Activated CD8-positive, alpha-beta T cell treated with anti-CD3 and anti-CD28 coated beads for 36 hours (primary cell): ENCODE results near the gene EPS15. TPM values are rescaled to one million over a fixed set of nuclear protein-coding genes. Genes with fewer than 3 reads are reported as not detected.

ENCODE experiments used
- ATAC-seq: fragments of 200-7000 bp; cut with Tn5 transposase; one replicate; pipeline ENCODE4 v1.10.0; 2021; ENCODE audit warnings: mild to moderate bottlenecking, moderate library complexity
- CTCF ChIA-PET: fragments of 350-600 bp; sonication (Branson Sonifier 250); formaldehyde crosslinking; loops from one replicate; lab custom pipeline; 2021; ENCODE audit warnings: antibody characterized with exemption; lab: Charles Lee
- POLR2A ChIA-PET: fragments of 350-600 bp; sonication (Branson Sonifier 250); formaldehyde crosslinking; loops from one replicate; lab custom pipeline; 2021; ENCODE audit warnings: antibody characterized with exemption; lab: Charles Lee
- DNase-seq: peaks from one replicate; pipeline ENCODE4 v3.0.0-alpha.2; 2020
- H3K27ac Mint-ChIP-seq: one replicate; pipeline ENCODE4 v1.8.0; 2021; ENCODE audit warnings: mild to moderate bottlenecking, mixed read lengths
- H3K27me3 Mint-ChIP-seq: one replicate; pipeline ENCODE4 v1.8.0; 2021; ENCODE audit warnings: mixed read lengths
- H3K36me3 Mint-ChIP-seq: one replicate; pipeline ENCODE4 v1.8.0; 2021; ENCODE audit warnings: low read depth, mixed read lengths
- H3K4me1 Mint-ChIP-seq: one replicate; pipeline ENCODE4 v1.8.0; 2021; ENCODE audit warnings: low read depth, mixed read lengths
- H3K4me3 Mint-ChIP-seq: one replicate; pipeline ENCODE4 v1.8.0; 2021; ENCODE audit warnings: mild to moderate bottlenecking, moderate library complexity, mixed read lengths
- H3K9me3 Mint-ChIP-seq: one replicate; pipeline ENCODE4 v1.8.0; 2021; ENCODE audit warnings: mixed read lengths
- intact Hi-C: fragments of 100-400 bp; cut with micrococcal nuclease; formaldehyde crosslinking; loops from one replicate; pipeline ENCODE4 v1.10.0; 2022
- total RNA-seq, 2 experiments: library from RNA; stranded (reverse); gene quantifications; one replicate each; pipeline ENCODE4 v1.2.3, GENCODE V29; 2021
- TF ChIP-seq, protein P1 (sequence below): fragments of 200-600 bp; IDR thresholded peaks from one replicate; pipeline ENCODE4 v1.8.0; 2022; ENCODE audit warnings: antibody characterized with exemption, mild to moderate bottlenecking

Gene EPS15
- total RNA-seq, 2 experiments from 2014 or later = 56.6 to 63.6 TPM

DNA sequence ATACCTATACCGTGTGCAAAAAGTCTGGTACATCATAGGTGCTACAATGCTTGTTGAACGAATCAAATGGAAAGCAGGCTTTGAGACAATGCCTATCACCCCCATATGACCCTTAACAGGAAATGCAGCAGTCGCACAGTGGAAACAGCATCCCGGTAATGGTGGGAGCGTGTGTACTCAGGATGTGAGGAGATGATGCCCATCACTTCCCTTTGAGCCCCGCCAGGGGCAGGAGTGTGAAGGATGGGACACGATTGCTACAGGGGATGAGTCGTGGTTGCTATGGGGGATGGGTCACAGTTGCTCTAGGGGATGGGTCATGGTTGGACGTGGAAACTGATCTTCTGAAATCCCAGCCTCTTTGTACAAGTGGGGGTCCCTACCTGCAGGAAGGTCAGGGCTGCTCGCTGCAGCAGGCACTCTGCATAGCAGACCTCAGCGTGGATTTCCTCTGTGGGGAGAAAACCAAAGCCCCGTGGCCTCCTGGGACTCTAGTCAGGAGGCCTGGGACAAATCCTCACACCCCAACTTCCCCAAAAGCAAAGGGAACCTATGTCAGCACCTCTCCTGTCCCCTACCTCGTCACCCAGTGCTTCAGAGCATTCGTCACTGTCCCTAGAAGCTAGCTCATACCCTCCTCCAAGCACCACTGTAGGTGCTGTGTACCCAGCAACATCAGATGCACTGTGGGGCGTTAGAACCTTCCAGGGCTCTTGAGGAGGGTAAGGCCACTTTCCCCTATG is 208.0 kb downstream of the EPS15 start:
- H3K4me1 Mint-ChIP-seq = peaks cover 11% of the 10 kb centered on the region
- H3K9me3 Mint-ChIP-seq = no peaks in the 10 kb centered on the region
- no peak overlapping the region for H3K4me3 Mint-ChIP-seq
- POLR2A ChIA-PET = no interaction called here
- peak; percentile 55 for ATAC-seq
- CTCF ChIA-PET = interaction anchor here (2.9 kb wide), 1 partner anchor 15 kb away, joined by 10 read pairs; no protein-coding TSS in a partner anchor
- peak; percentile 19 for DNase-seq
- H3K27ac Mint-ChIP-seq = no peak overlapping the region
- TF ChIP-seq, protein P1, sequence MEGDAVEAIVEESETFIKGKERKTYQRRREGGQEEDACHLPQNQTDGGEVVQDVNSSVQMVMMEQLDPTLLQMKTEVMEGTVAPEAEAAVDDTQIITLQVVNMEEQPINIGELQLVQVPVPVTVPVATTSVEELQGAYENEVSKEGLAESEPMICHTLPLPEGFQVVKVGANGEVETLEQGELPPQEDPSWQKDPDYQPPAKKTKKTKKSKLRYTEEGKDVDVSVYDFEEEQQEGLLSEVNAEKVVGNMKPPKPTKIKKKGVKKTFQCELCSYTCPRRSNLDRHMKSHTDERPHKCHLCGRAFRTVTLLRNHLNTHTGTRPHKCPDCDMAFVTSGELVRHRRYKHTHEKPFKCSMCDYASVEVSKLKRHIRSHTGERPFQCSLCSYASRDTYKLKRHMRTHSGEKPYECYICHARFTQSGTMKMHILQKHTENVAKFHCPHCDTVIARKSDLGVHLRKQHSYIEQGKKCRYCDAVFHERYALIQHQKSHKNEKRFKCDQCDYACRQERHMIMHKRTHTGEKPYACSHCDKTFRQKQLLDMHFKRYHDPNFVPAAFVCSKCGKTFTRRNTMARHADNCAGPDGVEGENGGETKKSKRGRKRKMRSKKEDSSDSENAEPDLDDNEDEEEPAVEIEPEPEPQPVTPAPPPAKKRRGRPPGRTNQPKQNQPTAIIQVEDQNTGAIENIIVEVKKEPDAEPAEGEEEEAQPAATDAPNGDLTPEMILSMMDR = no peak
- intact Hi-C loops = no loop called here
- H3K27me3 Mint-ChIP-seq = no peaks in the 10 kb centered on the region
- no peaks in the 10 kb centered on the region for H3K36me3 Mint-ChIP-seq

DNA sequence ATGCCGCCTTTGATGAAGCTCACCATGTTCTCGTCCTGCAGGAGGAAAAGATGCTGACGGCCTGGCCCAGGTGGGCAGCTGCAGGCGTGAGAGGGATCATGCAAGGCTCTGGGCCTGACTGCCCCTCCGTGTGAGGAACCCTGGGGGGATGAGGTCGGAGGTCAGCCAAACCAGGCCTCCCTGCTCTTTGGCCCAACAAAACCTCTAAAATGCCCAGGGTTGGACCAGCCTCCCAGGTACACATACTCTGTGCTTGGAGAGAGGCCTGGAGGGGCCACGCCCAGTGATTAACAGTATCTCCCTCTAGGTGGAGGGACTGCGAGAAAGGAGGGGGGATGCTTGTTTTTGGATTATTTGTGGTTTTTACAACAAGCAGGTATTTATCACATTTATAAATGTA is 209.8 kb downstream of the EPS15 start:
- TF ChIP-seq, protein P1 = no peak
- no peak for DNase-seq
- ChIA-PET POLR2A (no interaction called here), CTCF (no interaction called here)
- intact Hi-C loops = no loop called here
- H3K27me3 Mint-ChIP-seq = no peaks in the 10 kb centered on the region
- H3K36me3 Mint-ChIP-seq = no peaks in the 10 kb centered on the region
- no peaks in the 10 kb centered on the region for H3K9me3 Mint-ChIP-seq
- peaks cover 9% of the 10 kb centered on the region for H3K4me1 Mint-ChIP-seq
- H3K4me3 Mint-ChIP-seq = no peak overlapping the region
- no peak overlapping the region for H3K27ac Mint-ChIP-seq
- no peak for ATAC-seq

DNA sequence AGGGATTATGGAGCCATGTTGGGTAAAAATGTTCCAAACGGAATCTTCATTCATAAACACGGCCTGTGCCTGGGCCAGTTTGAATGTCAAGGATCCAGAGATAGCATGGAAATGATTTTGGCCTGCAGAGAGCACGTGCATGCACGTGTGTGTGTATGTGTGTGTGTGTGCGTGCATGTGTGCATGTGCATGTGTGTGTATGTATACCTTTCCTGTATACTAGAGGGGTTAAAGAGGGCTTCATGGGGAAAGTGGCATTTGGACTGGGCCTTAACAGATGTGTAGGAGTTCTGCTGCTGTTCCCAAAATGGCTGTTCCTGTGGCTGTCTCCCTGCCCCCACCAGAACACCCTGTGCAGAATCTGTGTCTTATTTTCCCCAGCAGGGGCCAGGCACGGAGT is 210.4 kb downstream of the EPS15 start:
- Mint-ChIP-seq H3K27ac (no peak overlapping the region), H3K9me3 (no peaks in the 10 kb centered on the region), H3K27me3 (no peaks in the 10 kb centered on the region), H3K4me1 (peaks cover 10% of the 10 kb centered on the region), H3K36me3 (no peaks in the 10 kb centered on the region), H3K4me3 (no peak overlapping the region)
- ChIA-PET POLR2A (no interaction called here), CTCF (no interaction called here)
- ATAC-seq (no peak), DNase-seq (no peak)
- intact Hi-C loops = no loop called here
- TF ChIP-seq, protein P1 = no peak

- ChIA-PET CTCF (interaction anchor here (1.1 to 3.2 kb wide), 2 partner anchors 11 to 118 kb away, joined by 3 to 29 read pairs; no protein-coding TSS in a partner anchor), POLR2A (no interaction called here)
- ATAC-seq (no peak), DNase-seq (no peak)
- Mint-ChIP-seq H3K36me3 (no peaks in the 10 kb centered on the region), H3K27ac (no peak overlapping the region), H3K4me1 (peaks cover 15% of the 10 kb centered on the region), H3K27me3 (no peaks in the 10 kb centered on the region), H3K9me3 (no peaks in the 10 kb centered on the region), H3K4me3 (no peak overlapping the region)
- TF ChIP-seq, protein P1 = no peak
- intact Hi-C loops = no loop called here
Measured at GRCh38 chr1:51306950-51307349, 212.1 kb downstream of the EPS15 start.

GRCh38 chr1:51305371-51305823 is 213.7 kb downstream of the EPS15 start:
- TF ChIP-seq, protein P1 = no peak
- H3K4me3 Mint-ChIP-seq = no peak overlapping the region
- intact Hi-C loops = no loop called here
- ChIA-PET POLR2A (no interaction called here), CTCF (interaction anchor here (3.2 kb wide), 1 partner anchor 9 kb away, joined by 29 read pairs; no protein-coding TSS in a partner anchor)
- no peaks in the 10 kb centered on the region for H3K27me3 Mint-ChIP-seq
- peaks cover 23% of the 10 kb centered on the region for H3K4me1 Mint-ChIP-seq
- no peak overlapping the region for H3K27ac Mint-ChIP-seq
- ATAC-seq (no peak), DNase-seq (no peak)
- H3K9me3 Mint-ChIP-seq = no peaks in the 10 kb centered on the region
- no peaks in the 10 kb centered on the region for H3K36me3 Mint-ChIP-seq
